ENCODE data around the gene EIF2D. TPM values are rescaled to one million over a fixed set of nuclear protein-coding genes. Genes with fewer than 3 reads are reported as not detected.
"Not testable (repeated sequence)": the region's sequence is repeated elsewhere in the genome, so short reads cannot be mapped to it uniquely, and the experiment has no call there.

Gene EIF2D
- total RNA-seq, 1 donor from 2014 or later, result 58.6 TPM

DNA sequence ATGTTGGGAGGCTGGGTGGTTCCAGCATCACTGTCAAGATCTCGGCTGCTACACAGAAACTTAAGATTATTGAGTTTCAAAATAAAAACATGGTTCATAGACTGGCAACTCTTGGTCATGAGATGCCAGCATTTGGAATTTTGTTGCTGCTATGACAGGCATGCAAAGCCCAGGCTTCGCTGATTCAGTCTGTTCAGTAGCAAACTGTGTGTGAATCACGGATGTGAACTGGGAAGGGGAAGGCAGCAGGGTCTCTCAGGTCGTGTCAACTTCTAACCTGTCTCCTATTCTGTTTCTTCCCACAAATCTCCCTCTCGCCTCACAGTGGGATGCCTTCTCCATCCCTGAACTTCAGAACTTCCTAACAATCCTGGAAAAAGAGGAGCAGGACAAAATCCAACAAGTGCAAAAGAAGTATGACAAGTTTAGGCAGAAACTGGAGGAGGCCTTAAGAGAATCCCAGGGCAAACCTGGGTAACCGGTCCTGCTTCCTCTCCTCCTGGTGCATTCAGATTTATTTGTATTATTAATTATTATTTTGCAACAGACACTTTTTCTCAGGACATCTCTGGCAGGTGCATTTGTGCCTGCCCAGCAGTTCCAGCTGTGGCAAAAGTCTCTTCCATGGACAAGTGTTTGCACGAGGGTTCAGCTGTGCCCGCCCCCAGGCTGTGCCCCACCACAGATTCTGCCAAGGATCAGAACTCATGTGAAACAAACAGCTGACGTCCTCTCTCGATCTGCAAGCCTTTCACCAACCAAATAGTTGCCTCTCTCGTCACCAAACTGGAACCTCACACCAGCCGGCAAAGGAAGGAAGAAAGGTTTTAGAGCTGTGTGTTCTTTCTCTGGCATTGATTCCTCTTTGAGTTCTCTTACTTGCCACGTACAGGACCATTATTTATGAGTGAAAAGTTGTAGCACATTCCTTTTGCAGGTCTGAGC is 25.5 kb downstream of the EIF2D start:
- DNase-seq (ENCODE audit: low spot score), result no peak

DNA sequence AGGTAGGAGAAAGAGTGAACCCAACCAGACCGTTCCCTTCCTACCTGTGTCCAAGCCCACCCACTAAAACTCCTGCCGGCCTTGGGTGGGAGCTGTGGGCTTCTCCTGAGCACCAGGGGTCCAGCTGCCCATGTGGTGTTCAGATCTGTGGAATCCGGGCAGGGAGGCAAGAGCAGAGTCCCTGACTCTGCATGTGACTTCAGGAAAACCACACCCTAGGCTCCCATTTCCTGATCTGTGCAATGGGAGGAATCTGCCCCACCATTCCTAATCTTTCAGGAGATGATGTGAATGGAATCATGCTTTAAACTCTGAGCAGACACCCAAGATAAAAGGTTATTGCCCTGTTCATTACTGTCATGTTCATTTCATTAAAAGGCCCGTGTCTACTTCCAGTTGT is 27.6 kb downstream of the EIF2D start:
- no peak for DNase-seq (ENCODE audit: low spot score)

DNA sequence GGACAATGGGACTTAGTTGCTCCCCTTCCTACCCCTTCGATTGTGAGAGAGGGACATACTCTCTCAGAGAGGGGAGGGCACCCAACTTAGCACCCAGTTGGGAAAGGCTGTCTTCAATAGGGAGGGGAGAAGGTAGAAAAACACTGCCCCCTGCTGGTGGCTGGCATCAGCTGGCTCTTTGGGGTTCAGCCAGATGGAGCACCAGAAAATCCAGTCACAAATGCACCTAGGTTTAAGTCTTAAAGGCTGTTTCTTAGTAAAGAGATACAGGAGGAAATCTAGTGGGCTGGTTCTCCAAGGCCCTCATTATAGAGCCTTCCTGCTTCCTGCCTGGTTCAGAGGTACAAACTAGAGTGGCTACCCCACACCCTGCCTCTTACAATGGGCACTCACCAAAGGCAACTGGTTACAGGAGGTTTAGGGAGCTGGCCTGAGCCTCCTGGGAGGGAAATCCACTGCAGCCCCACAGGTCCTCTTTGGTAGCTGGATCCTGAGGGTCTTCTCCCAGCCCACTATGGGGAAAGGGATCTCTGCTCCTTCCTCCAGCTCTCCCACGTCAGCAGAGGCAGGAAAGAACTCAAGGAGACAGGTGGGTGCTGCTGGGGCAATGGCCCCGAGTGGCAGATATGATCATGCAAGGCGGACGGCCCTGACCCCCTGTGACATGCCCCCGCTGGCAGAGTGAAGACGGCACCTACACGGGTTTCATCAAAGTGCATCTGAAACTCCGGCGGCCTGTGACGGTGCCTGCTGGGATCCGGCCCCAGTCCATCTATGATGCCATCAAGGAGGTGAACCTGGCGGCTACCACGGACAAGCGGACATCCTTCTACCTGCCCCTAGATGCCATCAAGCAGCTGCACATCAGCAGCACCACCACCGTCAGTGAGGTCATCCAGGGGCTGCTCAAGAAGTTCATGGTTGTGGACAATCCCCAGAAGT is 28.3 kb downstream of the EIF2D start:
- peak; percentile 85 for DNase-seq (ENCODE audit: low spot score)

DNA sequence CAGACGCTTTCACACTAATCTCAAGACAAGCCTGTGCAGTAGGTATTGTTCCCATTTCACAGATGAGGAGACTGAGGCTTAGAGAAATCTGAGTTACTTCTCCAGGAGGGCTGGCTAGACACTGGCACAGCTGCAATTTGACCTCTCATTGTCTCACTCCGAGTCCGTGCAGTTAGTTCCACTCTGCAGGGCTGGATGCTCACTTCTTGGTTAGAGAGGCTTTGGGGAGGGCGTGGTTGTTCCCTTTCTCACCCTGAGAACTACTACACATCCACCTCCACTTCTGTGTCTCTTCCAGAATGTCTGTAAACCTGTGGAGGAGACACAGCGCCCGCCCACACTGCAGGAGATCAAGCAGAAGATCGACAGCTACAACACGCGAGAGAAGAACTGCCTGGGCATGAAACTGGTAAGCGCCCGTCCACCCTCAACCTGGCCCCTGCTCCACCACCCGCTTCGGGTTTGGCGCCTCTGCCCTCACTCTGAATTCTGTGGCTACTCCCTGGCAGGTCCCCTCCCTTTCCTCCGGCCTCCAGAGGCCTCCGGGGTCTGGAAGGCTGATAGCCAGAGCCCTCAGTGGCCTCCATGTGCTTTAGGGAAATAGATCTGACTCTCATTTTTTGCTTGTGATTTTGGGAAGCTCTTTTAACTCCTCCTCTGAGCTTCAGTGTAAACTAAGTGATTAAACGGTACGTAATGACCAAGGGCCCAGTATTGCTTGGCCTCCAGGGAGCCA is 29.1 kb downstream of the EIF2D start:
- no peak for DNase-seq (ENCODE audit: low spot score)

DNA sequence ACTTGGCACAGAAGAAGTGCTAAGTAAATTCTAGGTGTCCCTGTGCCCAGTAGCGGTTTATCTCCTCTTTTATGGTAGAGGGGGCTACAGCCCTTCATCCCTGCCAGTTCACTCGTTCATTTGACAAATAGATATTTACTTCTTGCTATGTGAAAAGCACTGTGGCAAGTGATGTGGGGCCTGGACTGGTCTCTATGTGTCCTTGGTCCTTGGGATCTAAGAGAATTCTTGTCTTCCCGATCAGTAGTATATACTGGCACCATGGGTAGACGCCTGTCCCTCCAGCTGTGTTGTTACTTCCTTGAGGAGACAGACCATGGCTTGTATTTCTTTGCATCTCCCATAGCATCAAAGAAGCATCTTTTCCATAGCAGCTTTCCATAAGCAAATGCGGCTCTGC is 29.7 kb downstream of the EIF2D start:
- no peak for DNase-seq (ENCODE audit: low spot score)

DNA sequence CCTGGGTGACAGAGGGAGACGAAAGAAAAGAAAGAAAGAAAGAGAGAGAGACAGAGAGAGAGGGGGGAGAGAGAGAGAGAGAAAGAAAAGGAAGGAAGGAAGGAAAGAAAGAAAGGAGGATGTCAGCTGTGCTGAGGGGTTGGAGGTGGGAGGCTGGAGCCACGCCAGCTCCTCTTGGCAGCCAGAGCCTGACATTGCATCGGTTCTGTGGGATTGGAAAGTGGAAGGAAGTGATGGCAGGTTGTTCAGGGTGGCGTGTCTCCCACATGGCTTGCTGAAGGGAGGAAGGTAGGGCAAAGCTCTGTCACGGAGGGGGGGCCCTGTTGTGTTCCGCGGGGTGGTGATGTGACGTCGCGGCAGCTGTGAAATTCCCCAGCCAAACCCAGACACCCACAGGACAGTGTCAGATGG is 30.7 kb downstream of the EIF2D start:
- no peak for DNase-seq (ENCODE audit: low spot score)

DNA sequence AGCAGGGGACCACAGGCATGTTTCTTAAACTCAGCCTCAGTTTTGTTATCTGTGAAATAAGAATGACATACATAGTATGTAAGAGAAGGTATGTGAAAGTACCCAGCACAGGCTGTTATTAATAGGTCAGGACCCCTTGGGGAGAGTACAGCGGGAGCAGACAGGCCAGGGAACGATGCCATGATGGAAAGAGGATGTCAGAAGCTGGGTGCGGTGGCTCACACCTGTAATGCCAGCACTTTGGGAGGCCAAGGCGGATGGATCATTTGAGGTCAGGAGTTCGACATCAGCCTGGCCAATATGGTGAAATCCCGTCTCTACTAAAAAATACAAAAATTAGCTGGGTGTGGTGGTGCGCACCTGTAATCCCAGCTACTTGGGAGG is 31.2 kb downstream of the EIF2D start:
- not testable (repeated sequence) for DNase-seq (ENCODE audit: low spot score)

DNA sequence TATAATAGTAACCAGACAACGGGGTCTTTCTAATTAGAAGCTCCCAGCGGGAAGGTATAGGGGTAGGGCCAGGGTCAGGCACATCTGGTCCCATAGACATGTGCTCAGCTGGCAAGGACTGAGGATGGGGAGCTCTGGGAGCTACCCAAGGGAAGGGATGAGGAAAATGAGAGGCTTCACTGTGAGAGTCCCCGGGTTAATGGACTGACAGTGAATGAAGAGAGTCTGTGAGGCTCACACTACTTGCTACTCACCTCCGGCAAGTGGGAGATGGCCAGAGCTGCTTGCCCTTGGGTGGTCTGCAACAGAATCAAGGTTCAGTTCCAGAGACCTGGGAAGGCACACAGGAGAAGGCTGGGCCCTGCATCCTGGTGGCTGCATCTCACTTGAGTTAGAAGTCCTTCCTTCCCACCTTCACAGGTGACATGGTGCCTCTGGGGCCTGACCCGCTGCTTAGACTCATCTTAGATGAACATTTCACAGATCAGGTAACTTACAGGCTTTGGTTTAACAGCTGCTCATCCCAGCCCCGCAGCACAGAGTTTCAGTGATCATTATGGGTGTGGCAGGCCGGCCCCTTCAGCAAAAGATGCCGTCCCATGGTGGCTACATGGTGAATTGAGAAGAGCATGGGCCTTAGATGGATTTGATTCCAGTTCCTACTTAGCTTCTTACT is 31.7 kb downstream of the EIF2D start:
- no peak for DNase-seq (ENCODE audit: low spot score)

GRCh38 chr1:206579747-206580437 is 32.4 kb downstream of the EIF2D start:
- DNase-seq (ENCODE audit: low spot score), result peak; percentile 64

GRCh38 chr1:206578978-206579374 is 33.3 kb downstream of the EIF2D start:
- DNase-seq (ENCODE audit: low spot score), result no peak

DNA sequence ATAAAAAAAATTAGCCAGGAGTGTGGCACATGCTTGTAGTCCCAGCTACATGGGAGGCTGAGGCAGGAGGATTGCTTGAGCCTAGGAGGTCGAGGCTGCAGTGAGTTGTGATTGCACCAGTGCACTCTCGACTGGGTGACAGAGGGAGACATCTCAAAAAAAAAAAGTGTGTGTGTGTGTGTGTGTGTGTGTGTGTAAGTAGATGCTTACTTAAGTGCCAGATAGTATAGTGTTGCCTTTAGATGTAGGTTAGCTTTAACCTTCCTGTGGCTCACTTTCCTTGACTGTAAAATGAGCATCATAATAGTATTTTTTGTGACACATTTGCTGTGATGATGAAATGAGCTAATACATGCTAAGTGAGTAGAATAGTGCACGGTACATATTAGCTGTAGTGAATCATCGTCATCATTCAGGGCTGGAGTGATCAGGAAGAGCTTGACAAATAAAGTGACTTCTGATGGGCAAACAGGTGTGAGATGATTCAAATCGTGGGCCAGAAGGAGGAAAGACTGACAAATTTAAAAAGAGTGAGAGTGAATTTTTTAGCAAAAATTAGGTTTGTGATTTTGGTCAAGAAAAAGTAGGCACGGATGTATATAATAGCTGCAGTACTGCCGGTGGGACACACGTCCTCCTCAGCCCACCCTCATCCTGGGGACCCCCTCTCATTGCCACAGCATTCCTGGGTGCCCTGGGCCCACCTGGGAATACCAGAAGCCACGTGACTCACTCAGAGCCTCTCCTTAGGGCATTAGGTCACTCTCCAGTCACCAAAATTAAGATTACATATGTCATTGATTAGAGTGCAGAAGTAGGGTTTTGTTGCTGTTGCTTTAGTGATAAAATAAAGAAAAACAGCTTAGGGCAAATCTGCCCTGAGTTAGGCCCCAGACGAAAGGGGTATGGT is 33.9 kb downstream of the EIF2D start:
- DNase-seq (ENCODE audit: low spot score), result no peak

DNA sequence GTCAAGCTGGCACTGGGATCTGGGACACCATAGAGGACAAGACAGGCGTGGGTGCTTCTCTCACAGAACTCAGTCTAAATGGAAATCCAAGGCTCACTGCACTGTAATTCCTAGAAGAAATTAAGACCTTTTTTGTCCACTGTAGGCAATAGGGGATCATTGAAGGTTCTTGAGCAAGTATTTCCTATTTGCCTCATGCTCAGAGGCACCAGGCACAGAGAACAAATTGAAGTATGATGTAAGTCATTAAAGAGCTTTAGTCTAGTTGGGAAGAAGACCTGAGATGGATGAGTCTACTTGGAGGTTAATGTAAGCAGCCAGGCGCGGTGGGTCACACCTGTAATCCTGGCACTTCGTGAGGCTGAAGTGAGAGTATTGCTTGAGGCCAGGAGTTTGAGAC is 34.6 kb downstream of the EIF2D start:
- no peak for DNase-seq (ENCODE audit: low spot score)

GRCh38 chr1:206575894-206576737 is 36.1 kb downstream of the EIF2D start:
- DNase-seq (ENCODE audit: low spot score), result no peak

- peak; percentile 74 for DNase-seq (ENCODE audit: low spot score)
Measured at GRCh38 chr1:206575165-206575893, 36.9 kb downstream of the EIF2D start.

- no peak for DNase-seq (ENCODE audit: low spot score)
Measured at GRCh38 chr1:206573762-206574161, 38.5 kb downstream of the EIF2D start.

GRCh38 chr1:206573319-206573718 is 38.9 kb downstream of the EIF2D start:
- DNase-seq (ENCODE audit: low spot score), result no peak

DNA sequence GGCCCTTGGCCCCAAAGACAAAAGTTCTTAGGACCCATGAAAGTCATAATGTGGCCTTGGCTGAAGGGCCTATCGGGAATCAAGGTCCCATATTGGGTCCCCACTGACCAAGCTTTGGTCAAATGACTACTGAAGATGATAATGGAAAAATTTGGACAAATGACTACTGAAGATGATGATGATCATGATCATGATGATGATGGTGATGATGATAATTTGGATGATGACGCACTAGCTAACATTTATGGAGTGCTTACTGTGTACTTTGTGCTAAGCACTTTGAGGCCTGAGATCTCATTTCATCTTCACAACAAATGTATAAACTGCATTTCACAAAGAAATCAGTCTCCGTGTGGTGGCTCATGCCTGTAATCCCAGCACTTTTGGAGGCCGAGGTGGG is 39.4 kb downstream of the EIF2D start:
- DNase-seq (ENCODE audit: low spot score), result no peak

DNA sequence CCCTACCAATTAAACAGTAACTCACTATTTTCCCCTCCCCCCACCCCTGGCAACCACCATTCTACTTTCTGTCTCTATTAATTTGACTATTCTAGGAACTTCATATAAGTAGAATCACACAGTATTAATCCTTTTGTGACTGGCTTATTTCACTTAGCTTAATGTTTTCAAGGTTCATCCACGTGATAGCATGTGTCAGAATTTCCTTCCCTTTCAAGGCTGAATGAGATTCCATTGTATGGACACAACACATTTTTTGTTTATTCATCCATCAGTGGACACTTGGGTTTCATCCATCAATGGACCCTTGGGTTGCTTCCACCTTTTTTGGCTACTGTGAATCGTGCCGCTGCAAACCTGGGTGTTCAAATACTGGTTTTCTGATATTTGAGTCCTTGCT is 41.7 kb downstream of the EIF2D start:
- DNase-seq (ENCODE audit: low spot score), result no peak
